ENCODE results near the gene MMP27.

Gene MMP27

DNA sequence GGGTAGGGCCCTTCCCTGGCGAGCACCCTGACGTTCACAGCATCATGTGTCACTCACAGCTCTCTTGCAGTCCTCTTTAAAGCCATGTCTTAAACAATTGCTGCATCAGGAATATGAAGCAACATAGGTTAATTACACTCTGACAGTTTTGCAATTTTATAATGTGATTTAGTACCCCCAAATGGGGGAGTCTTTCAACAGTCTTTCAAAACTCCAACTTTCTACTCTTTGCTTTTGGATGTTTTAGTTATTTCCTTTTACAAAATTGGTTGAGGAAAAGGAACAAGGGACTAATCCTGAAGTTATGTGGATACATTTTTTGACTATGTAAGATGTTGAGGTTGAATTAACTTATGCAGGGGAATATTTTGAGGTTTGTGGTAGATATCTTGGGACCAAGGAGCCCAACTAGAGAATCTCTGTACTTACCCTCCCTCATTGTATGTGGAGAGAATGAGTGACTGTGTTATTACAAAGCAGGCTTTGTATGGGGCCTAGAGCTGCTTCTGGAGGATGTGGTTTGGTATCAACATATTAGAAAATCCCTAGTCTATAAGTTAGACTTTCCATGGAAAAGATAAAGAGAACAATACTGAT, 19.4 kb upstream of the MMP27 start, which contains the start of gene MMP8:
Gene MMP8 (minus strand): TSS at position 51 of the 597 bp plus-strand sequence. CDS start 99 bp downstream, outside the sequence.
- Histone ChIP-seq H3K4me1 (ENCODE audit: control insufficient read depth, insufficient read depth, low read length) (peaks cover 12% of the 10 kb centered on the region), H3K9ac (ENCODE audit: low read depth, low read length) (no peak within 1 kb of the TSS), H3K4me3 (ENCODE audit: low read length) (no peak within 1 kb of the TSS)

GRCh38 chr11:102722821-102723220, 17.3 kb upstream of the MMP27 start:
- no peak overlapping the region for H3K4me2 ChIP-seq (ENCODE audit: low read length)
- H3K9me3 ChIP-seq (replicated peaks; ENCODE audit: low read length): no peaks in the 10 kb centered on the region
- no peak overlapping the region for H3K4me3 ChIP-seq (ENCODE audit: low read length)
- H3K4me1 ChIP-seq (ENCODE audit: control insufficient read depth, insufficient read depth, low read length): peaks cover 4% of the 10 kb centered on the region
- no peaks in the 10 kb centered on the region for H3K36me3 ChIP-seq (ENCODE audit: insufficient read depth, low read length)
- peaks cover 21% of the 10 kb centered on the region for H3K27me3 ChIP-seq (ENCODE audit: control insufficient read depth, insufficient read depth, low read length)
- H3K9ac ChIP-seq (ENCODE audit: low read depth, low read length): no peak overlapping the region

More for the DNA sequence above, 19.4 kb upstream of the MMP27 start, which contains the start of gene MMP8:
- Histone ChIP-seq H3K9me3 (replicated peaks; ENCODE audit: low read length) (no peaks in the 10 kb centered on the region), H3K27me3 (ENCODE audit: control insufficient read depth, insufficient read depth, low read length) (peaks cover 2% of the 10 kb centered on the region), H3K36me3 (ENCODE audit: insufficient read depth, low read length) (no peaks in the 10 kb centered on the region), H3K4me2 (ENCODE audit: low read length) (no peak within 1 kb of the TSS)

GRCh38 chr11:102719620-102720277, 14.2 kb upstream of the MMP27 start:
- Histone ChIP-seq H3K4me1 (ENCODE audit: control insufficient read depth, insufficient read depth, low read length) (no peaks in the 10 kb centered on the region), H3K27me3 (ENCODE audit: control insufficient read depth, insufficient read depth, low read length) (peaks cover 51% of the 10 kb centered on the region), H3K9ac (ENCODE audit: low read depth, low read length) (no peak overlapping the region), H3K4me2 (ENCODE audit: low read length) (no peak overlapping the region), H3K4me3 (ENCODE audit: low read length) (no peak overlapping the region), H3K36me3 (ENCODE audit: insufficient read depth, low read length) (no peaks in the 10 kb centered on the region), H3K9me3 (replicated peaks; ENCODE audit: low read length) (no peaks in the 10 kb centered on the region)

DNA sequence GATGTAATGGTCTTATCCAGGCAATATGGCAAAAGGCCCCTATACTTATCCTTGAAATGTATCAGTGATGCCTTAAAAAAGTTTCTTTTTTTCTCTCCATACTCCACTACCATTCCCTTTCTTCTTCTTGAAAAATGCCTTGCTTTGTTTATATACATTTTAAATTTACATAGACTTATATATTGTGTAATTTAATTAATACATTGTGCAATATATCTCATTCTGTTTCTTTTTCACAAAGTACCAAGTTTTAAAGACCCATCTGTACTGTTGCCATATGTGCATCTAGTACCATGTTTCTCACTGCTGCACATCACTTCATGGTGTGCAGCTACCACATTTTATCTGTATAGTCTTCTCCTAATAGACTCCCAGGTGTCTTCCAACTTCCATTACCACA, 11.7 kb upstream of the MMP27 start:
- no peak overlapping the region for H3K4me2 ChIP-seq (ENCODE audit: low read length)
- H3K9me3 ChIP-seq (replicated peaks; ENCODE audit: low read length): no peaks in the 10 kb centered on the region
- no peak overlapping the region for H3K4me3 ChIP-seq (ENCODE audit: low read length)
- H3K9ac ChIP-seq (ENCODE audit: low read depth, low read length): no peak overlapping the region
- H3K4me1 ChIP-seq (ENCODE audit: control insufficient read depth, insufficient read depth, low read length): no peaks in the 10 kb centered on the region
- H3K27me3 ChIP-seq (ENCODE audit: control insufficient read depth, insufficient read depth, low read length): peaks cover 67% of the 10 kb centered on the region
- no peaks in the 10 kb centered on the region for H3K36me3 ChIP-seq (ENCODE audit: insufficient read depth, low read length)

DNA sequence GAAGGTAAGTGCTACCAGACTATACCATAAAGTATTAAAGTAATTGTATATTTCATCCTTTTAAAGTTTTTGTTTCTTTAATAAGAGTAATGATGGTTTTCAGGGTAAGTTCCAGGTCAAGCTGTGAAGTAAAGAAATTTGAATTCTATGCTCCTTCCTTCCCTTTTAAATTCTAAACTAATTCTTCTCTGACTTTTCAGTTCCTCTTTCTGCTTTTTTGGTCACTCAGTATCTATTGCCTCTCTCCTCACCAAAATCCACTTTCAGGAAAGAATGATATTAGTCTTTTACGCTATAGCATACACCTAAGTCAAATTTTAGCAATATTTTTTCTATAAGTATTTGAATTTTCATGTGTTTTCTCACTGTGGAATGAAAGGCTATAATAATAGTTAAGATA, 11.0 kb upstream of the MMP27 start:
- Histone ChIP-seq H3K4me3 (ENCODE audit: low read length) (no peak overlapping the region), H3K9me3 (replicated peaks; ENCODE audit: low read length) (no peaks in the 10 kb centered on the region), H3K36me3 (ENCODE audit: insufficient read depth, low read length) (no peaks in the 10 kb centered on the region), H3K27me3 (ENCODE audit: control insufficient read depth, insufficient read depth, low read length) (peaks cover 75% of the 10 kb centered on the region), H3K4me2 (ENCODE audit: low read length) (no peak overlapping the region), H3K4me1 (ENCODE audit: control insufficient read depth, insufficient read depth, low read length) (no peaks in the 10 kb centered on the region), H3K9ac (ENCODE audit: low read depth, low read length) (no peak overlapping the region)

DNA sequence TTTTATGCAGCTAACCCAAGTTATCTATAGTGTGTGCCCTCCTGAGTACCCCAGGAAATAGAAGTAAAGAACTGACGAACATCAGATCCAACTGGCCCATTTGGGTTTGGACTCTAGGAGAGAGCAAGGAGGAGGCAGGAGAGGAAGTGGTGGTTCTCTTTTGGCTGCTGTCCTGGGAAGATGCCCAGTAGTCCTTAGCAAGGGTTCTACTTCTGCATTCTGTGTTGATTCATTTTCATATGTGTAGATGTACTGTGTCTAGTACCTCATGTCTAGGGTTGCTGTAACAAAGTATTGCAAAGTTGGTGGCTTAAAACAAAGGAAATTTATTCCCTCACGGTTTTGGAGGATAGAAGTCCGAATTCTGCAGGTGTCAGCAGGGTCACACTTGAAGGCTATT, 6.6 kb upstream of the MMP27 start:
- Histone ChIP-seq H3K27me3 (ENCODE audit: control insufficient read depth, insufficient read depth, low read length) (peaks cover 60% of the 10 kb centered on the region), H3K9me3 (replicated peaks; ENCODE audit: low read length) (no peaks in the 10 kb centered on the region), H3K36me3 (ENCODE audit: insufficient read depth, low read length) (no peaks in the 10 kb centered on the region), H3K4me1 (ENCODE audit: control insufficient read depth, insufficient read depth, low read length) (no peaks in the 10 kb centered on the region), H3K4me2 (ENCODE audit: low read length) (no peak overlapping the region), H3K9ac (ENCODE audit: low read depth, low read length) (no peak overlapping the region), H3K4me3 (ENCODE audit: low read length) (no peak overlapping the region)

DNA sequence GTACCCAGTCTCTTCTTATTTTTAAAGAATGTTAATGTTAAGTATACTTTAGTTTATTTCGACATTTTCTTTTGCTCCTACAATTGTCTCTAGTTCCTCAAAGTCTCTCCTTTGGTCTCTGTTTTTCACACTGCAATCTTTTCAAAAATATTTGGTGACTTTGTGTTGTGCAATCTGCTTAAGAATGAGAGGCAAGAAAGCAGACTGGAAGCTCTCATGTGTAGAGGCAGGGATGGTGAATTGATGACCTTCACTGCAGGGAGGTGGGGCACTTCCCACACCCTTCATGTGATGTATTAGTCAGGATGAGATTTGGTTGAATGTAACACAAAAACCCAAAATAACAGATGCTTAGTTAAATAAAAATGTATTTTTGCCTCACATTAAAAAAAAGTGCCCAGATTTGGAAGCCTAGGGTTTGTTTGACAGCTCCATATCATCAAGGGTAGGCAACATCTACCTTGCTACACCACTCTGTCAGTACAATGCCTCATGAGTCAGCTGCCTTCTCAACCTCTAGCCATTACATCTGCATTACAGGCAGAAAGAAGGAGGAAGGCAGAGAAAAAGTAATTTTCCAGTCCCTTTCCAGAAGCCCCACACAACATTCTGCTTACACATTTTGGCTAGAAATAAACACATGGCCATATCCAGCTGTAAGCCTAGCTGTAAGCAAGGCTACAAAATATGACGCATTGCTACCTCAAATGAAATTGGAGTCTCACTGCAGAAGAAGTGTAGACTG, 3.8 kb upstream of the MMP27 start:
- Histone ChIP-seq H3K27me3 (ENCODE audit: control insufficient read depth, insufficient read depth, low read length) (peaks cover 40% of the 10 kb centered on the region), H3K4me2 (ENCODE audit: low read length) (no peak overlapping the region), H3K36me3 (ENCODE audit: insufficient read depth, low read length) (no peaks in the 10 kb centered on the region), H3K9me3 (replicated peaks; ENCODE audit: low read length) (no peaks in the 10 kb centered on the region), H3K4me1 (ENCODE audit: control insufficient read depth, insufficient read depth, low read length) (no peaks in the 10 kb centered on the region), H3K9ac (ENCODE audit: low read depth, low read length) (no peak overlapping the region), H3K4me3 (ENCODE audit: low read length) (no peak overlapping the region)

- H3K4me2 ChIP-seq (ENCODE audit: low read length): no peak overlapping the region
- no peak overlapping the region for H3K9ac ChIP-seq (ENCODE audit: low read depth, low read length)
- no peaks in the 10 kb centered on the region for H3K4me1 ChIP-seq (ENCODE audit: control insufficient read depth, insufficient read depth, low read length)
- H3K27me3 ChIP-seq (ENCODE audit: control insufficient read depth, insufficient read depth, low read length): peaks cover 42% of the 10 kb centered on the region
- H3K36me3 ChIP-seq (ENCODE audit: insufficient read depth, low read length): no peaks in the 10 kb centered on the region
- no peak overlapping the region for H3K4me3 ChIP-seq (ENCODE audit: low read length)
- H3K9me3 ChIP-seq (replicated peaks; ENCODE audit: low read length): no peaks in the 10 kb centered on the region
Measured at GRCh38 chr11:102708654-102709053, 3.1 kb upstream of the MMP27 start.

- Histone ChIP-seq H3K27me3 (ENCODE audit: control insufficient read depth, insufficient read depth, low read length) (peaks cover 29% of the 10 kb centered on the region), H3K36me3 (ENCODE audit: insufficient read depth, low read length) (no peaks in the 10 kb centered on the region), H3K9me3 (replicated peaks; ENCODE audit: low read length) (no peaks in the 10 kb centered on the region), H3K4me1 (ENCODE audit: control insufficient read depth, insufficient read depth, low read length) (no peaks in the 10 kb centered on the region), H3K4me3 (ENCODE audit: low read length) (no peak overlapping the region), H3K4me2 (ENCODE audit: low read length) (no peak overlapping the region), H3K9ac (ENCODE audit: low read depth, low read length) (no peak overlapping the region)
Measured at GRCh38 chr11:102704841-102705240, 728 bp downstream of the MMP27 start.

GRCh38 chr11:102703826-102704493, 1.6 kb downstream of the MMP27 start:
- Histone ChIP-seq H3K4me1 (ENCODE audit: control insufficient read depth, insufficient read depth, low read length) (no peaks in the 10 kb centered on the region), H3K4me3 (ENCODE audit: low read length) (no peak overlapping the region), H3K9me3 (replicated peaks; ENCODE audit: low read length) (no peaks in the 10 kb centered on the region), H3K4me2 (ENCODE audit: low read length) (no peak overlapping the region), H3K36me3 (ENCODE audit: insufficient read depth, low read length) (no peaks in the 10 kb centered on the region), H3K27me3 (ENCODE audit: control insufficient read depth, insufficient read depth, low read length) (peaks cover 29% of the 10 kb centered on the region), H3K9ac (ENCODE audit: low read depth, low read length) (no peak overlapping the region)

- H3K36me3 ChIP-seq (ENCODE audit: insufficient read depth, low read length): no peaks in the 10 kb centered on the region
- H3K9ac ChIP-seq (ENCODE audit: low read depth, low read length): no peak overlapping the region
- H3K4me3 ChIP-seq (ENCODE audit: low read length): no peak overlapping the region
- H3K27me3 ChIP-seq (ENCODE audit: control insufficient read depth, insufficient read depth, low read length): peaks cover 31% of the 10 kb centered on the region
- no peaks in the 10 kb centered on the region for H3K9me3 ChIP-seq (replicated peaks; ENCODE audit: low read length)
- H3K4me1 ChIP-seq (ENCODE audit: control insufficient read depth, insufficient read depth, low read length): no peaks in the 10 kb centered on the region
- no peak overlapping the region for H3K4me2 ChIP-seq (ENCODE audit: low read length)
Measured at GRCh38 chr11:102695201-102695600, 10.4 kb downstream of the MMP27 start.

Measured in skeletal muscle satellite cell (primary cell).